ENCODE results near the gene SART1.

- TF ChIP-seq CTCF (IDR thresholded peaks at IDR 0.05; ENCODE audit: low read depth, low read length, missing input control) (no peak), SP1 (IDR thresholded peaks at IDR 0.05) (no peak), JUND (IDR thresholded peaks at IDR 0.05) (no peak), GABPA (IDR thresholded peaks at IDR 0.05 in 1 of 2, conservative IDR thresholded peaks at IDR 0.05 in 1 of 2) (no peak), REST (IDR thresholded peaks at IDR 0.05) (no peak), ZBTB33 (IDR thresholded peaks at IDR 0.05) (no peak), TAF1 (conservative IDR thresholded peaks at IDR 0.05) (no peak), RXRA (IDR thresholded peaks at IDR 0.05) (no peak), RAD21 (IDR thresholded peaks at IDR 0.05) (no peak), YY1 (IDR thresholded peaks at IDR 0.05) (no peak), MAX (IDR thresholded peaks at IDR 0.05) (no peak), FOXA1 (IDR thresholded peaks at IDR 0.05) (no peak), HNF4A (conservative IDR thresholded peaks at IDR 0.05) (no peak)
Observed at GRCh38 chr11:65921876-65922275, 39.7 kb upstream of the SART1 start.
